ENCODE results near the gene PRCD.

Gene PRCD

GRCh38 chr17:76588182-76588581 lies 48.3 kb downstream of the PRCD start:
- Histone ChIP-seq H3K36me3 (no peaks in the 10 kb centered on the region), H3K9ac (no peak overlapping the region), H3K27ac (no peak overlapping the region), H3K4me2 (no peak overlapping the region), H3K27me3 (peaks cover 63% of the 10 kb centered on the region), H3K4me3 (no peak overlapping the region), H3K4me1 (peaks cover 41% of the 10 kb centered on the region), H4K20me1 (peaks cover 31% of the 10 kb centered on the region), H3K9me3 (no peaks in the 10 kb centered on the region)
- no peak for TF ChIP-seq Cebpa-rat (IDR thresholded peaks at IDR 0.05)

GRCh38 chr17:76593384-76593826 lies 53.6 kb downstream of the PRCD start:
- no peaks in the 10 kb centered on the region for H4K20me1 ChIP-seq
- no peak overlapping the region for H3K27ac ChIP-seq
- H3K9me3 ChIP-seq, result no peaks in the 10 kb centered on the region
- peaks cover 11% of the 10 kb centered on the region for H3K27me3 ChIP-seq
- H3K36me3 ChIP-seq, result no peaks in the 10 kb centered on the region
- no peak overlapping the region for H3K4me2 ChIP-seq
- peaks cover 23% of the 10 kb centered on the region for H3K4me1 ChIP-seq
- TF ChIP-seq Cebpa-rat (IDR thresholded peaks at IDR 0.05), result no peak
- H3K9ac ChIP-seq, result no peak overlapping the region
- H3K4me3 ChIP-seq, result no peak overlapping the region

- no peak for TF ChIP-seq Cebpa-rat (IDR thresholded peaks at IDR 0.05)
- no peaks in the 10 kb centered on the region for H3K36me3 ChIP-seq
- H3K27ac ChIP-seq, result no peak overlapping the region
- H3K27me3 ChIP-seq, result peaks cover 5% of the 10 kb centered on the region; the same call in 1 of the 2 replicates
- no peak overlapping the region for H3K4me3 ChIP-seq
- no peaks in the 10 kb centered on the region for H3K9me3 ChIP-seq
- H3K9ac ChIP-seq, result no peak overlapping the region
- H3K4me1 ChIP-seq, result peaks cover 26% of the 10 kb centered on the region
- H3K4me2 ChIP-seq, result no peak overlapping the region
- H4K20me1 ChIP-seq, result no peaks in the 10 kb centered on the region
These were observed 54.1 kb downstream of the PRCD start for GRCh38 chr17:76593959-76594358.

GRCh38 chr17:76594690-76595089 lies 54.8 kb downstream of the PRCD start:
- no peaks in the 10 kb centered on the region for H3K27me3 ChIP-seq
- H3K4me3 ChIP-seq, result no peak overlapping the region
- no peak for TF ChIP-seq Cebpa-rat (IDR thresholded peaks at IDR 0.05)
- no peak overlapping the region for H3K9ac ChIP-seq
- H4K20me1 ChIP-seq, result no peaks in the 10 kb centered on the region
- no peaks in the 10 kb centered on the region for H3K9me3 ChIP-seq
- H3K27ac ChIP-seq, result no peak overlapping the region
- H3K4me1 ChIP-seq, result peaks cover 20% of the 10 kb centered on the region
- H3K4me2 ChIP-seq, result no peak overlapping the region
- no peaks in the 10 kb centered on the region for H3K36me3 ChIP-seq
